Lower lobe of right lung (tissue), 2 donors: ENCODE data around the gene PEX11G. TPM values are rescaled to one million over a fixed set of nuclear protein-coding genes. Genes with fewer than 3 reads are reported as not detected.

Experiments used
- ATAC-seq, 2 donors: fragments of 200-7000 bp; cut with Tn5 transposase; one replicate each; pipeline ENCODE4 v1.9.1; 2020 to 2022; ENCODE audit warnings: mild to moderate bottlenecking in 2 of 2, moderate library complexity in 2 of 2
- DNase-seq: peaks from one replicate; pipeline ENCODE4 v3.0.0-alpha.2; 2020
- H3K27ac ChIP-seq: fragments of 200-600 bp; one replicate; pipeline ENCODE4 v1.8.0; 2022
- H3K27me3 ChIP-seq: fragments of 200-600 bp; one replicate; pipeline ENCODE4 v1.8.0; 2022; ENCODE audit warnings: low read depth
- H3K36me3 ChIP-seq: fragments of 200-600 bp; one replicate; pipeline ENCODE4 v1.8.0; 2022; ENCODE audit warnings: mild to moderate bottlenecking
- H3K4me1 ChIP-seq: fragments of 200-600 bp; one replicate; pipeline ENCODE4 v1.8.0; 2022
- H3K4me3 ChIP-seq: fragments of 200-600 bp; one replicate; pipeline ENCODE4 v1.8.0; 2022; ENCODE audit warnings: mild to moderate bottlenecking
- H3K9me3 ChIP-seq: fragments of 200-600 bp; one replicate; pipeline ENCODE4 v1.8.0; 2022
- CTCF ChIP-seq: fragments of 200-600 bp; IDR thresholded peaks from one replicate; pipeline ENCODE4 v1.8.0; 2022; ENCODE audit warnings: antibody characterized with exemption, mild to moderate bottlenecking
- intact Hi-C: fragments of 100-400 bp; cut with DNase I; formaldehyde crosslinking; loops from one replicate; pipeline ENCODE4 v1.11.0; 2022
- total RNA-seq: library from RNA; stranded (reverse); fragmentation: NEBNext Ultra II Directional; extraction: Animal tissue kit (Norgen Biotek cat#: 25700); gene quantifications from one replicate; pipeline ENCODE4 v1.2.1, GENCODE V29; 2021
- donor health status: DM: no; HTN: yes; CAD: no; lungs with severe emphysema.

PEX11G gene
- total RNA-seq, 1 donor from 2014 or later = 3.8 TPM

- H3K27me3 ChIP-seq = no peaks in the 10 kb centered on the region
- no peak for DNase-seq
- no peak for ATAC-seq
- H3K9me3 ChIP-seq = no peaks in the 10 kb centered on the region
- intact Hi-C loops = no loop called here
- no peaks in the 10 kb centered on the region for H3K36me3 ChIP-seq
- no peak for TF ChIP-seq CTCF
- H3K4me1 ChIP-seq = peaks cover 19% of the 10 kb centered on the region
- H3K27ac ChIP-seq = peak overlapping the region; percentile 85
- H3K4me3 ChIP-seq = no peak overlapping the region
Measured at GRCh38 chr19:7513809-7514642, 25.2 kb upstream of the PEX11G start.

- Histone ChIP-seq H3K9me3 (no peaks in the 10 kb centered on the region), H3K4me1 (peaks cover 17% of the 10 kb centered on the region), H3K27me3 (no peaks in the 10 kb centered on the region), H3K4me3 (no peak overlapping the region), H3K27ac (no peak overlapping the region), H3K36me3 (no peaks in the 10 kb centered on the region)
- ATAC-seq (no peak), DNase-seq (no peak)
- TF ChIP-seq CTCF = no peak
- intact Hi-C loops = no loop called here
Measured at GRCh38 chr19:7512400-7512851, 23.6 kb upstream of the PEX11G start.

- H3K36me3 ChIP-seq = no peaks in the 10 kb centered on the region
- no peaks in the 10 kb centered on the region for H3K9me3 ChIP-seq
- peaks cover 14% of the 10 kb centered on the region for H3K4me1 ChIP-seq
- DNase-seq (no peak), ATAC-seq (no peak)
- peaks cover 7% of the 10 kb centered on the region for H3K27me3 ChIP-seq
- no peak for TF ChIP-seq CTCF
- no peak overlapping the region for H3K27ac ChIP-seq
- intact Hi-C loops = no loop called here
- no peak overlapping the region for H3K4me3 ChIP-seq
Measured at GRCh38 chr19:7509625-7510024, 20.8 kb upstream of the PEX11G start.

- H3K4me3 ChIP-seq = no peak overlapping the region
- intact Hi-C loops = no loop called here
- TF ChIP-seq CTCF = no peak
- ATAC-seq = peak; percentile 67 to 75
- H3K36me3 ChIP-seq = no peaks in the 10 kb centered on the region
- peak; percentile 87 for DNase-seq
- H3K4me1 ChIP-seq = peaks cover 11% of the 10 kb centered on the region
- H3K27ac ChIP-seq = no peak overlapping the region
- no peaks in the 10 kb centered on the region for H3K9me3 ChIP-seq
- peaks cover 7% of the 10 kb centered on the region for H3K27me3 ChIP-seq
Measured at GRCh38 chr19:7507884-7508283, 19.0 kb upstream of the PEX11G start.

- peak; percentile 93 to 95 for ATAC-seq
- H3K27ac ChIP-seq = no peak overlapping the region
- intact Hi-C loops = no loop called here
- no peaks in the 10 kb centered on the region for H3K36me3 ChIP-seq
- peaks cover 12% of the 10 kb centered on the region for H3K27me3 ChIP-seq
- TF ChIP-seq CTCF = no peak
- H3K9me3 ChIP-seq = no peaks in the 10 kb centered on the region
- H3K4me1 ChIP-seq = peaks cover 11% of the 10 kb centered on the region
- peak; percentile 96 for DNase-seq
- H3K4me3 ChIP-seq = no peak overlapping the region
Measured at GRCh38 chr19:7506385-7507328, 17.8 kb upstream of the PEX11G start.
